GM18526 (cell line): ENCODE results near the gene SCRG1.

ENCODE experiments used
- POLR2A ChIP-seq: IDR thresholded peaks from 3 replicates; pipeline ENCODE4 v1.6.1; 2011; ENCODE audit not compliant: insufficient read length; ENCODE audit errors: extremely low read depth

SCRG1 gene

GRCh38 chr4:173398779-173399415, at the start of gene SCRG1:
SCRG1 (minus strand) TSS chr4:173399116; CDS start chr4:173391414, 7,702 bp downstream.
- TF ChIP-seq POLR2A, result no peak

GRCh38 chr4:173448103-173448502, 49.2 kb upstream of the SCRG1 start:
- TF ChIP-seq POLR2A, result no peak

GRCh38 chr4:173446416-173446815, 47.5 kb upstream of the SCRG1 start:
- TF ChIP-seq POLR2A, result no peak

GRCh38 chr4:173443121-173443520, 44.2 kb upstream of the SCRG1 start:
- TF ChIP-seq POLR2A, result no peak

GRCh38 chr4:173442223-173442932, 43.5 kb upstream of the SCRG1 start:
- no peak for TF ChIP-seq POLR2A

- TF ChIP-seq POLR2A, result no peak
Observed at GRCh38 chr4:173440888-173441287, 42.0 kb upstream of the SCRG1 start.

GRCh38 chr4:173436771-173437265, 37.9 kb upstream of the SCRG1 start:
- no peak for TF ChIP-seq POLR2A

- TF ChIP-seq POLR2A, result no peak
Observed at GRCh38 chr4:173436149-173436579, 37.2 kb upstream of the SCRG1 start.

- TF ChIP-seq POLR2A, result no peak
Observed at GRCh38 chr4:173434231-173434630, 35.3 kb upstream of the SCRG1 start.

- no peak for TF ChIP-seq POLR2A
Observed at GRCh38 chr4:173433447-173433846, 34.5 kb upstream of the SCRG1 start.

- no peak for TF ChIP-seq POLR2A
Observed at GRCh38 chr4:173432430-173432829, 33.5 kb upstream of the SCRG1 start.

GRCh38 chr4:173426064-173426463, 27.1 kb upstream of the SCRG1 start:
- TF ChIP-seq POLR2A, result no peak

- no peak for TF ChIP-seq POLR2A
Observed at GRCh38 chr4:173424899-173425805, 26.2 kb upstream of the SCRG1 start.

GRCh38 chr4:173420801-173421200, 21.9 kb upstream of the SCRG1 start:
- no peak for TF ChIP-seq POLR2A

GRCh38 chr4:173420324-173420752, 21.4 kb upstream of the SCRG1 start:
- TF ChIP-seq POLR2A, result no peak

- no peak for TF ChIP-seq POLR2A
Observed at GRCh38 chr4:173418639-173419038, 19.7 kb upstream of the SCRG1 start.

- TF ChIP-seq POLR2A, result no peak
Observed at GRCh38 chr4:173417833-173418232, 18.9 kb upstream of the SCRG1 start.
